PFSK-1 (cell line): ENCODE measurements around the gene FECH.

Experiments used
- FOXP2 ChIP-seq: optimal IDR thresholded peaks from 2 replicates; pipeline ENCODE3; 2011; ENCODE audit warnings: borderline replicate concordance, control low read depth, inconsistent platforms; ENCODE audit not compliant: insufficient read depth; ENCODE audit errors: extremely low read length, extremely low read depth
- POLR2AphosphoS5 ChIP-seq: IDR thresholded peaks from 2 replicates; pipeline ENCODE4 v1.6.1; 2012; ENCODE audit warnings: low read depth, mild to moderate bottlenecking, control low read depth, low read length, moderate library complexity
- REST ChIP-seq, 2 experiments: IDR thresholded peaks; 2 replicates each; pipeline versions ENCODE4 v1.6.1 to v1.8.0; 2011 to 2012; ENCODE audit warnings: low read depth in 2 of 2, low read length in 2 of 2, control low read depth in 1 of 2, inconsistent platforms in 1 of 2, mild to moderate bottlenecking in 1 of 2, moderate library complexity in 1 of 2; ENCODE audit not compliant: insufficient read depth in 1 of 2
- SIN3A ChIP-seq: IDR thresholded peaks from 2 replicates; pipeline ENCODE4 v1.6.1; 2012; ENCODE audit warnings: mild to moderate bottlenecking, low read length, moderate library complexity, borderline replicate concordance; ENCODE audit not compliant: insufficient read depth
- TAF1 ChIP-seq: IDR thresholded peaks from 2 replicates; pipeline ENCODE4 v1.6.1; 2012; ENCODE audit warnings: low read length, control low read depth, borderline replicate concordance; ENCODE audit not compliant: insufficient read depth

GRCh38 chr18:57618910-57619309 is 32.4 kb upstream of the FECH start:
- TF ChIP-seq POLR2AphosphoS5: no peak
- TF ChIP-seq REST (IDR thresholded peaks at IDR 0.05; ENCODE audit: insufficient read depth in 1 of 2, low read depth in 2 of 2, low read length in 2 of 2): no peak
- TF ChIP-seq TAF1: no peak
- no peak for TF ChIP-seq SIN3A
- no peak for TF ChIP-seq FOXP2
